HG02852 (cell line): ENCODE data around the gene HUS1B.

ENCODE experiments used
- ATAC-seq: cut with Tn5 transposase; IDR thresholded peaks from one replicate; pipeline ENCODE4 v1.9.1; 2021; ENCODE audit warnings: mild to moderate bottlenecking, moderate library complexity; ENCODE audit not compliant: unreplicated experiment

HUS1B gene

GRCh38 chr6:624979-625378, 31.9 kb downstream of the HUS1B start:
- ATAC-seq: no peak

- ATAC-seq: no peak
Measured at GRCh38 chr6:622462-622861, 34.4 kb downstream of the HUS1B start.

GRCh38 chr6:621931-622330, 35.0 kb downstream of the HUS1B start:
- no peak for ATAC-seq

GRCh38 chr6:620950-621349, 36.0 kb downstream of the HUS1B start:
- no peak for ATAC-seq

- ATAC-seq: no peak
Measured at GRCh38 chr6:620166-620565, 36.7 kb downstream of the HUS1B start.

- no peak for ATAC-seq
Measured at GRCh38 chr6:617456-618100, 39.3 kb downstream of the HUS1B start.

GRCh38 chr6:613981-614380, 42.9 kb downstream of the HUS1B start:
- ATAC-seq: no peak

GRCh38 chr6:611928-612327, 45.0 kb downstream of the HUS1B start:
- no peak for ATAC-seq

- no peak for ATAC-seq
Measured at GRCh38 chr6:610882-611281, 46.0 kb downstream of the HUS1B start.

GRCh38 chr6:609905-610304, 47.0 kb downstream of the HUS1B start:
- ATAC-seq: no peak

GRCh38 chr6:606829-607379, 50.0 kb downstream of the HUS1B start:
- no peak for ATAC-seq
